NCI-H526 (cell line): ENCODE data around the gene ZNF599.
"Not testable (repeated sequence)": the region's sequence is repeated elsewhere in the genome, so short reads cannot be mapped to it uniquely, and the experiment has no call there.

Experiments used
- DNase-seq, 2 experiments: peaks; one replicate each; lab custom pipeline; 2025; lab: John Stamatoyannopoulos, UW

ZNF599 gene

GRCh38 chr19:34772697-34773554 lies at the start of gene ZNF599:
ZNF599 (minus strand) TSS chr19:34773215; CDS start chr19:34772841, 374 bp downstream.
- DNase-seq, result peak; percentile 92 to 98

- no peak for DNase-seq
These were observed 45.3 kb upstream of the ZNF599 start for GRCh38 chr19:34818270-34818669.

- no peak for DNase-seq
These were observed 43.7 kb upstream of the ZNF599 start for GRCh38 chr19:34816708-34817107.

- DNase-seq, result no peak
These were observed 35.6 kb upstream of the ZNF599 start for GRCh38 chr19:34808566-34808965.

GRCh38 chr19:34806976-34807860 lies 34.2 kb upstream of the ZNF599 start:
- no peak for DNase-seq

- DNase-seq, result no peak
These were observed 31.1 kb upstream of the ZNF599 start for GRCh38 chr19:34804115-34804514.

GRCh38 chr19:34796953-34797352 lies 23.9 kb upstream of the ZNF599 start:
- not testable (repeated sequence) for DNase-seq

GRCh38 chr19:34794066-34794960 lies 21.3 kb upstream of the ZNF599 start:
- DNase-seq, result no peak

- no peak for DNase-seq
These were observed 20.6 kb upstream of the ZNF599 start for GRCh38 chr19:34793565-34793964.

GRCh38 chr19:34788074-34788473 lies 15.1 kb upstream of the ZNF599 start:
- DNase-seq, result no peak

GRCh38 chr19:34787059-34787824 lies 14.2 kb upstream of the ZNF599 start:
- DNase-seq, result no peak

GRCh38 chr19:34786236-34786635 lies 13.2 kb upstream of the ZNF599 start:
- DNase-seq, result no peak

GRCh38 chr19:34779652-34780051 lies 6.6 kb upstream of the ZNF599 start:
- no peak for DNase-seq

- no peak for DNase-seq
These were observed 5.3 kb upstream of the ZNF599 start for GRCh38 chr19:34778342-34778741.

GRCh38 chr19:34774857-34775256 lies 1.8 kb upstream of the ZNF599 start:
- DNase-seq, result no peak

- DNase-seq, result no peak
These were observed 495 bp upstream of the ZNF599 start for GRCh38 chr19:34773555-34773864.

- no peak for DNase-seq
These were observed 5.1 kb downstream of the ZNF599 start for GRCh38 chr19:34767951-34768350.

GRCh38 chr19:34766386-34766785 lies 6.6 kb downstream of the ZNF599 start:
- DNase-seq, result no peak

GRCh38 chr19:34759218-34759917 lies 13.6 kb downstream of the ZNF599 start:
- DNase-seq, result no peak

- DNase-seq, result no peak
These were observed 15.6 kb downstream of the ZNF599 start for GRCh38 chr19:34757441-34757840.
